Medulla oblongata (tissue), 1 donor: Measurements from ENCODE around the gene STAT6.
A peak's percentile ranks its signal among the peaks of the same experiment; 100 is the strongest.

ENCODE experiments used
- DNase-seq: peaks from one replicate; pipeline ENCODE4 v3.0.0-alpha.2; 2015; ENCODE audit errors: extremely low spot score

Gene STAT6

DNA sequence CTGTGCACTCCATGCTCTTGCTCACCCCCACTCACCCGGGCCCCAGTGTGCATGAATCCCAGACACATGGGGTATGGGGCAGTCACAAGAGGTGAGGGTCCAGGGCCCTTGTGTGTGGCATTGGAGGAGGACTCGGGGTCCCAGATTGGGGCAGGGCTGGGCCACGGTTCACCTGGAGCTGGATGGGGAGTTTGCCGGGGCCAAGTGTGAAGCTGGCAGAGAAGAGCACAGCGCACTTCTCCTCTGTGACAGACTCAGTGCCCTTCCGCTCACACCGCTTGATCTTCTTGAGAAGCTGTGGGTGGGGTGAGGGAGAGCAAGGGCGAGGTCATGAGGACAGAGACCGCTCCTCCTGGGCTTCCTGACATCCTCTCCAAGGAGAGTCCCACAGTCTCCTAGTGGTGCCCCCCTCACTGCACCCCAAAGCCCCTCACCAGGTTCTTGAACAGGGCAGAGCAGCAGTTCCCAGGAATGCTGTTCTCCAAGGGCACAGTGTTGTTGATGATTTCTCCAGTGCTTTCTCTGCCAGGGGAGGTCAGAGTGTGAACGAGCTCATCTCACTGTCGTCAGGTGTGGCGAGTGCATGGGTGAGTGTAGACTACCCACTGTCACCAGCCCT is 6.8 kb downstream of the STAT6 start:
- DNase-seq, result no peak

DNA sequence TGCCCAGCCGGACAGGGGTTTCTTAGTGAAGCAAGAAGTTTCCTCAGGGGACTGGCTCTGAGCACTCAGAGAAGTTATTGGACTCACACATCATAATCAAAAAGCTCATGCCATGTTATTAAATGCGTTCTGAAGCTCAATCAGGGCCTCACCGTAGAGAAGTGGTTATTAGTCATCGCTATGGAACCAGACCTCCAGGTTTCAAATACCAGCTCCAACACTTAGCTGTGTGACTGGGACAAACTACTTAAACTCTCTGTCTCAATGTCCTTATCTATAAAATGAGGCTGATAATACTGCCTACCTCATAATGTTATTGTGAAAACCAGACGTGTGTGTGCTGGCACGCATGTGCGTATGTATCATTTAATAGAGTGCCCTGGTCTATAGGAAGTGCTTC is 7.3 kb downstream of the STAT6 start:
- DNase-seq, result no peak

- no peak for DNase-seq
Measured at GRCh38 chr12:57101892-57102695, 9.1 kb downstream of the STAT6 start.

DNA sequence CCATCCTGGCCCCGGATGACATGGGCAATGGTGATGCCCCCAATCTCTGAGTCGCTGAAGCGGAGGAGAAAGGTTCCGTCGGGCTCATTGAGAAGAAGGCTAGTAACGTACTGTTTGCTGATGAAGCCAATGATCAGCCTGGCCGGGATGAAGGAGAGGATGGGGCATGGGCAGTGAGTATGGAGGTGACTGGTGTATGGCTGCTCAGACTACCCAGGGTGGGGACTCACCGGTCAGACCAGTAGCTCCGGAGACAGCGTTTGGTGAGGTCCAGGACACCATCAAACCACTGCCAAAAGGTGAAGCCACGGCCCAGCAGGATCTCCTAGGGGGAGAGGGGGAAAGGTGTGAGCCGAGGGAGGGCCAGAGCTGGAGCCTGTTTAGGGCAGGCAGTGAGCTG is 11.4 kb downstream of the STAT6 start:
- no peak for DNase-seq

DNA sequence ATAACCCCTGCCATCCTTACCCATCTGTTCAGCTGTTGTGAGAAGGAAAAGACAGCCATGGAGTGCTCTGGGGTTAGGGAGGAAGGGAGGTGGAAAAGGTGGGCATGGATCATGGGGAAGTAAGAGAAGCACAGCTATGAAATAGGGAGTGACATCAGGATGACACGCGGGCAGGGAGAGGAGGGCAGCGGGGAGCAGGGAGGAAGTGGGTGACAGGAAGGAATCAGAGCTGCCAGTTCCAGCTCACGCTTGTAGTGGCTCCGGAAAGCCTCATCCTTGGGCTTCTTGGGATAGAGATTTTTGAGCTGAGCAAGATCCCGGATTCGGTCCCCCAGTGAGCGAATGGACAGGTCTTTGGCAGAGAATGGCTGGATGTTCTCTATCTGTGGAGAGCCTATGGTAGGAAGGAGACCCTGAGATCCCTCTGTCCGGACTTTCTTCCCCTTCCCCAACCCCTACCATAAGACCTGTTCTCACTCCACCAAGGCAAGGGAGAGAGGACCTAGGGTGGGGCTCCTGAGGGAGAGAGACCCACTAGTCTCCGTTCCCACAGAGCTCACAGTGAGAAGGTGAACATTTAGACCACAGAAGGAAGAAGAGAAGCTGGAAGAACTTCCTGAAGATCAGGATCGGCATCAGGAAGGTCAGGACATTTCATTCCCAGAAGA is 12.0 kb downstream of the STAT6 start:
- no peak for DNase-seq

GRCh38 chr12:57098546-57098945 is 12.6 kb downstream of the STAT6 start:
- DNase-seq, result no peak

GRCh38 chr12:57097554-57097835 is 13.7 kb downstream of the STAT6 start:
- DNase-seq, result no peak

DNA sequence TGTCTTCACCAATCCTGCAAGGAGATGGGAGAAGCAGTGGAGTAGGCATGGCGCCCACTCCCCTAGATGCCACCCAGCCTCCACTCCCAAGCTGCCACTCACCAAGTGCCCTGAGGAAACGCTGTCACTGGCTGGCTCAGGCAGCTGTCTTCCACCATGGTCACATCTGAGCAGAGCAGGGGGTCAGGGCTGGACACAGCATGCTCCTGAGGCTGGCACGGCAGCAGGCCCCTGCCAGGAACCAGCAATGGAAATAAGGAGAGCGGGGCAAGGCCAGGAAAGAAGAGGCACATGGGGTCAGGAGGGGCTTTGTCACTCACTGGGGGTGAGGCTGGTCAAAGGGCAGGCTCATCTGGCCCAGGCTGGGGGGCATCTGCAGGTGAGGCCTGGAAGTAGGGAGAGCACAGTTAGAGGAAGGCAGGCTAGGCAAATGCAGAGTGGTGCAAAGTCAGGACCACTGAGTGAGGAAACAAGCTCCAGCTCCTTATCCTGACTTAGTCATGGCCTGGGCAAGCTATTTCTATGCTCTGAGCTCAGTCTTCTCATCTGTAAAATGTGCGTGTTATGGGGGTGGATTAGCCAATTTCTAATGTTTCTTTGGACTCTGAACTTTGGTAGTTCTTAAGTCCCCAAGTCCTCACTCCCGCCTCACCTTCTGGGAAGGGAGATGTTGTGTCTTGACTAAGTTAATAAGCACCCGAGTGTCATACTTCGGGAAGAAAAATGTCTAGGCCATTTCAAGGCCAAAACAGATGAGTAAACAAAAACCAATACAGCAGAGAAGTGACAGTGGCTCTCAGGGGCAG is 14.2 kb downstream of the STAT6 start:
- DNase-seq, result no peak

DNA sequence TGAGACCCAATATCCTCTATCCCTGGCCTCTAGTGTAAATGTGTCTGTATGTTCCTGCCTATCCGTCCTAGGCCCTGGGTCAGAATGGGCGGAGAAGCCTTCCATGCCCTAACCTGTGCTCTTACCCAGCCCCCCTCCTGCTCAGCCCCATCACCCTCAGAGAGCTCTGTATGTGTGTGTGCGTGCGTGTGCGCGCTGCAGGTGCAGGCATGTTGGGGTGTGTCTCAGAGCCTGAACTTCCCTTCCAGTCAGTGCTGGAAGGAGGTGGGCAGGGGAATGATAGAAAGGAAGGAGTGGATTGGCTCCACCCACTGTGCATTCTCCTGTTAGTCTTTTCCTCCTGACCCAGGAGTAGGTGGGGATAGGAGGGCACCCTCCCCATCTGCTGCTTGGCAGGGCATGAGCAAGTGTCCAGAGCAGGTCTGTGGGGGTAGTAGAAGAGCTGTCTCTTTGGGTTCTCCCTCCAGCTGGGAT is 15.0 kb downstream of the STAT6 start:
- DNase-seq, result no peak

GRCh38 chr12:57095440-57095839 is 15.7 kb downstream of the STAT6 start:
- DNase-seq, result no peak

DNA sequence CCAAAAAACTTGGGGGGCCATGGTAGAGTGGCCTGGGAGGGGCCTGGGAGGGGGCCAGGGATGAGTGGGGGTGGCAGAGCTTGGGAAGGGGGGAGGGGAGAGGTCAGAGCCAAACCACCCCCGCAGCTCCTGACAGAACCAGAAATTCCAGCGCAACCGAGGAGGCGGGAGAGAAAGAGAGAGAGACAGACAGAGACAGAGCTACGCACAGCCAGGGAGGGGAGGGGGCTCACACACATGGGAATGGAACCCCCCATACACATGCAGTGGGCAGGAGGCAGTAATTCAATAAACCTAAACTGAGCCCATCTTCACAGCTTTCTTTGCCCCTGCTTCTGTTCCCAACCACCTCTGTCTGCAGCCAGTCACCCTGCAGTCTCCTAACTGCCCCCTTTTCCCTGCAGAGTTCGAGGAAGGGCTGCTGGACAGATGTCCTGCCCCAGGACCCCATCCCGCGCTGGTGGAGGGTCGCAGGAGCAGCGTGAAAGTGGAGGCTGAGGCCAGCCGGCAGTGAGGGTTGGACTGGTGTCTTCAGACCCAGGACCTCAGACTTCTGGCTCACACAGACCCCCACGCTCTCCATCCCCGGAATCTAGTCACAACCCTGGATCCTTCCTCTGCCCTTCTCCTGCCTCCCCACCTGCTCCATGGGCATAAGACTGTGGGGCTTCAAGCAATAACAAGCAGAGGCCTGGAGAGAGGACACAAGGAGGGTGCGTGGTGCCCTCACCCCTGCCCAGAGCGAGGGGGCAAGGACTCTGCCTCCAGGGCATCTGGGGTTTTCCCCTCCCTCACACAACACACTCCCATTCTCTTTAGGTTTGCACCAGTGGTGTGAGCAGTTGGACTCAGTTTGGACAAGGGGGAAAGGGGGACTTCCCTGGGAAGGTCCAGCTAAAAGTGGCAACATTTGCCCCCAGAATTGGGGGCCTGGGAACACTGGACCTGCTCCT is 16.7 kb downstream of the STAT6 start:
- no peak for DNase-seq

GRCh38 chr12:57093415-57094207 is 17.6 kb downstream of the STAT6 start:
- peak; percentile 29 for DNase-seq

DNA sequence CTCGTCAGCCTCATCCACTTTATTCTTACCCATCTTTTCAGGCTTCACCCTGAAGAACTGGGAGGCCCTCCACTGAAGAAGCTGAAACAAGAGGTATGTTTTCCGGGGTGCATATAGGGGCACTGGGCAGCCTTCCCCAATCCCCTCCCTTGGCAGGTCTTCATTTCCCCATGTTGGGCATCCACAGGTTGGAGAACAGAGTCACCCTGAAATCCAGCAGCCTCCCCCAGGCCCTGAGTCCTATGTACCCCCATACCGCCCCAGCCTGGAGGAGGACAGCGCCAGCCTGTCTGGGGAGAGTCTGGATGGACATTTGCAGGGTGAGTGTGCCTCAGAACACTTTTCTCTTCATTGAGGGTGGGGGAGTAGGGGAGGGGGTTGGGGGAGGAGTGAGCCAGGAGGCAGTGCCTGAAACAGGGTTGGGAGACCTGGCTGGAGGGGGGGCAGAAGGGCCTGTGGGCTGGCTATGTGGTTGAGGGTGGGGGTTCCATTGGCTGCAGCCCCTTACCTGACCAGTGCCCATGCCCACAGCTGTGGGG is 18.2 kb downstream of the STAT6 start:
- DNase-seq, result no peak

- DNase-seq, result no peak
Measured at GRCh38 chr12:57092529-57092862, 18.7 kb downstream of the STAT6 start.

DNA sequence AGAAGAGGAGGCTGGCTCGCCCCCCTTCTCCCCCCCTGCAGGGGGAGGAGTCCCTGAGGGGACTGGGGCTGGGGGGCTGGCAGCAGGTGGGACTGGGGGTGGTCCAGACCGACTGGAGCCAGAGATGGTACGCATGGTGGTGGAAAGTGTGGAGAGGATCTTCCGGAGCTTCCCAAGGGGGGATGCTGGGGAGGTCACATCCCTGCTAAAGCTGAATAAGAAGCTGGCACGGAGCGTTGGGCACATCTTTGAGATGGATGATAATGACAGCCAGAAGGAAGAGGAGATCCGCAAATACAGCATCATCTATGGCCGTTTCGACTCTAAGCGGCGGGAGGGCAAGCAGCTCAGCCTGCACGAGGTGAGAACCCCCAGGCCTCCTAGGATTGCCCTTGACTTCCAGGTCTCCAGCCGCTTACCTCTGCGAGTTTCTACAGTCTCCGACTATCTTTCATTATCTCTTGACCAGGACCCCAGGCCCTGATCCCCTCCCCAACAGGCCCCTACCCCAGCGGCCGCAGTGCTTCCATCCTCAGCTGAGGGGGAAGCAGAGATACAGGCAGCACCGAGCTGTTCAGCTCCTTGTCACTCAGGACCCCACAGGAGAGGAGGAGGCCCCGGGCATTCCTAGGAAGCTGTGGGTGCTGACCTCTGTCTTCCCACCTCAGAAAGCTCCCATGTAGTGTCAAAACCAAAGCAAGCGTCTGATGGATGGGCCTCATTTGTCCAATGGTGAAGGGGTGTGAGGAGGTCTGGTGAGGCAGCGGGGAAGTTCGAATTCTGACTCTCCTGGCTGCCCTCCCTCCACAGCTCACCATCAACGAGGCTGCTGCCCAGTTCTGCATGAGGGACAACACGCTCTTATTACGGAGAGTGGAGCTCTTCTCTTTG is 19.3 kb downstream of the STAT6 start:
- no peak for DNase-seq

GRCh38 chr12:57090924-57091637 is 20.1 kb downstream of the STAT6 start:
- peak; percentile 74 for DNase-seq

- DNase-seq, result no peak
Measured at GRCh38 chr12:57090490-57090889, 20.7 kb downstream of the STAT6 start.
